ENCODE measurements around the gene SRP68.

- TF ChIP-seq POLR2A (IDR thresholded peaks at IDR 0.05; ENCODE audit: low read length) (no peak), GATA1 (IDR thresholded peaks at IDR 0.05; ENCODE audit: low read depth, low read length) (no peak)
Observed at GRCh38 chr17:76078860-76079534, 6.7 kb upstream of the SRP68 start, which contains the start of gene ZACN.

Measured in erythroblast (primary cell).